HUES64 (cell line): ENCODE measurements around the gene AKAP13.
A peak's percentile ranks its signal among the peaks of the same experiment; 100 is the strongest.

Source experiments
- H3K27ac ChIP-seq: 2 replicates; pipeline ENCODE4 v1.7.0; 2013; ENCODE audit warnings: low read depth, low read length, inconsistent platforms
- H3K27me3 ChIP-seq: 2 replicates; pipeline ENCODE4 v1.6.1; 2013; ENCODE audit warnings: mild to moderate bottlenecking, low read length; ENCODE audit not compliant: insufficient read depth
- H3K36me3 ChIP-seq: 2 replicates; pipeline ENCODE4 v1.6.1; 2013; ENCODE audit warnings: mild to moderate bottlenecking, low read length; ENCODE audit not compliant: insufficient read depth
- H3K4me1 ChIP-seq: 2 replicates; pipeline ENCODE4 v1.6.1; 2013; ENCODE audit warnings: mild to moderate bottlenecking, low read length, moderate library complexity; ENCODE audit not compliant: insufficient read depth
- H3K4me3 ChIP-seq: 2 replicates; pipeline ENCODE4 v1.5.1; 2013; ENCODE audit warnings: mild to moderate bottlenecking, low read length, moderate library complexity
- H3K9ac ChIP-seq: 2 replicates; pipeline ENCODE4 v1.6.1; 2013; ENCODE audit warnings: mild to moderate bottlenecking, low read depth, low read length
- H3K9me3 ChIP-seq: 2 replicates; pipeline ENCODE4 v1.6.1; 2013; ENCODE audit warnings: low read depth, low read length; ENCODE audit not compliant: insufficient read depth
- WGBS: fragments of 150-250, 120-280 bp; methylation state at CpG from one replicate; pipeline ENCODE4 v1.1.7; 2013; ENCODE audit warnings: missing lambda C conversion rate; 5-methylcytosine and 5-hydroxymethylcytosine counted together

The AKAP13 gene

GRCh38 chr15:85688711-85689110, 308.3 kb downstream of the AKAP13 start:
- H3K9ac ChIP-seq: no peak overlapping the region
- 88% methylated on average over 3 of the region's 3 CpGs for WGBS
- H3K36me3 ChIP-seq: peaks cover 52% of the 10 kb centered on the region
- no peak overlapping the region for H3K4me3 ChIP-seq
- H3K27me3 ChIP-seq: no peaks in the 10 kb centered on the region
- peak overlapping the region; percentile 73; the same call in 1 of the 2 replicates for H3K27ac ChIP-seq
- H3K9me3 ChIP-seq: no peaks in the 10 kb centered on the region
- H3K4me1 ChIP-seq: peaks cover 21% of the 10 kb centered on the region

- peak overlapping the region; percentile 51 for H3K4me3 ChIP-seq
- no peaks in the 10 kb centered on the region for H3K27me3 ChIP-seq
- peak overlapping the region; percentile 73 for H3K27ac ChIP-seq
- peaks cover 52% of the 10 kb centered on the region for H3K36me3 ChIP-seq
- H3K9ac ChIP-seq: peak overlapping the region; percentile 76
- H3K9me3 ChIP-seq: no peaks in the 10 kb centered on the region
- H3K4me1 ChIP-seq: peaks cover 21% of the 10 kb centered on the region
- WGBS: 20% methylated on average over 9 of the region's 9 CpGs
Observed at GRCh38 chr15:85689729-85690128, 309.3 kb downstream of the AKAP13 start.

- H3K4me1 ChIP-seq: peaks cover 21% of the 10 kb centered on the region
- H3K4me3 ChIP-seq: no peak overlapping the region
- H3K9me3 ChIP-seq: no peaks in the 10 kb centered on the region
- no peak overlapping the region for H3K27ac ChIP-seq
- H3K27me3 ChIP-seq: no peaks in the 10 kb centered on the region
- no peak overlapping the region for H3K9ac ChIP-seq
- H3K36me3 ChIP-seq: peaks cover 51% of the 10 kb centered on the region
- 89% methylated on average over 4 of the region's 4 CpGs for WGBS
Observed at GRCh38 chr15:85690561-85691231, 310.3 kb downstream of the AKAP13 start.

- Histone ChIP-seq H3K4me1 (peaks cover 21% of the 10 kb centered on the region), H3K9me3 (no peaks in the 10 kb centered on the region), H3K27me3 (no peaks in the 10 kb centered on the region), H3K36me3 (peaks cover 49% of the 10 kb centered on the region), H3K4me3 (no peak overlapping the region), H3K9ac (no peak overlapping the region), H3K27ac (no peak overlapping the region)
- 92% methylated on average over 6 of the region's 6 CpGs for WGBS
Observed at GRCh38 chr15:85691350-85692240, 311.2 kb downstream of the AKAP13 start.

- no peak overlapping the region for H3K9ac ChIP-seq
- no peaks in the 10 kb centered on the region for H3K9me3 ChIP-seq
- 93% methylated on average over 6 of the region's 6 CpGs for WGBS
- no peak overlapping the region for H3K27ac ChIP-seq
- H3K4me3 ChIP-seq: no peak overlapping the region
- H3K4me1 ChIP-seq: peaks cover 21% of the 10 kb centered on the region
- peaks cover 45% of the 10 kb centered on the region for H3K36me3 ChIP-seq
- H3K27me3 ChIP-seq: no peaks in the 10 kb centered on the region
Observed at GRCh38 chr15:85692321-85692720, 311.9 kb downstream of the AKAP13 start.

GRCh38 chr15:85692873-85693272, 312.5 kb downstream of the AKAP13 start:
- 95% methylated on average over 5 of the region's 5 CpGs for WGBS
- Histone ChIP-seq H3K9ac (no peak overlapping the region), H3K27me3 (no peaks in the 10 kb centered on the region), H3K9me3 (no peaks in the 10 kb centered on the region), H3K4me3 (no peak overlapping the region), H3K36me3 (peaks cover 44% of the 10 kb centered on the region), H3K4me1 (peaks cover 21% of the 10 kb centered on the region), H3K27ac (no peak overlapping the region)

GRCh38 chr15:85693277-85693676, 312.9 kb downstream of the AKAP13 start:
- no peak overlapping the region for H3K4me3 ChIP-seq
- H3K4me1 ChIP-seq: peaks cover 21% of the 10 kb centered on the region
- no peaks in the 10 kb centered on the region for H3K9me3 ChIP-seq
- H3K9ac ChIP-seq: no peak overlapping the region
- WGBS: 95% methylated on average over 2 of the region's 2 CpGs
- no peak overlapping the region for H3K27ac ChIP-seq
- H3K27me3 ChIP-seq: no peaks in the 10 kb centered on the region
- peaks cover 44% of the 10 kb centered on the region for H3K36me3 ChIP-seq

- Histone ChIP-seq H3K4me3 (no peak overlapping the region), H3K4me1 (peaks cover 17% of the 10 kb centered on the region), H3K9me3 (no peaks in the 10 kb centered on the region), H3K27me3 (no peaks in the 10 kb centered on the region), H3K36me3 (peaks cover 44% of the 10 kb centered on the region), H3K9ac (no peak overlapping the region), H3K27ac (no peak overlapping the region)
- 93% methylated on average over 4 of the region's 4 CpGs for WGBS
Observed at GRCh38 chr15:85694091-85694490, 313.7 kb downstream of the AKAP13 start.

GRCh38 chr15:85700767-85701166, 320.4 kb downstream of the AKAP13 start:
- 97% methylated on average over 2 of the region's 3 CpGs for WGBS
- no peak overlapping the region for H3K9ac ChIP-seq
- H3K4me3 ChIP-seq: no peak overlapping the region

GRCh38 chr15:85702321-85703101, 322.1 kb downstream of the AKAP13 start:
- Histone ChIP-seq H3K27ac (no peak overlapping the region), H3K4me1 (peaks cover 11% of the 10 kb centered on the region)

More at GRCh38 chr15:85700767-85701166, 320.4 kb downstream of the AKAP13 start:
- peaks cover 5% of the 10 kb centered on the region for H3K4me1 ChIP-seq
- H3K27ac ChIP-seq: no peak overlapping the region
- H3K27me3 ChIP-seq: no peaks in the 10 kb centered on the region
- peaks cover 9% of the 10 kb centered on the region for H3K36me3 ChIP-seq
- no peaks in the 10 kb centered on the region for H3K9me3 ChIP-seq

GRCh38 chr15:85704066-85704465, 323.7 kb downstream of the AKAP13 start:
- H3K4me3 ChIP-seq: no peak overlapping the region
- peaks cover 7% of the 10 kb centered on the region; the same call in 1 of the 2 replicates for H3K36me3 ChIP-seq
- no peaks in the 10 kb centered on the region for H3K27me3 ChIP-seq
- WGBS: 96% methylated on average over 2 of the region's 4 CpGs
- H3K4me1 ChIP-seq: peaks cover 13% of the 10 kb centered on the region
- no peak overlapping the region for H3K27ac ChIP-seq
- no peaks in the 10 kb centered on the region for H3K9me3 ChIP-seq
- H3K9ac ChIP-seq: no peak overlapping the region

More at GRCh38 chr15:85702321-85703101, 322.1 kb downstream of the AKAP13 start:
- Histone ChIP-seq H3K9ac (no peak overlapping the region), H3K9me3 (no peaks in the 10 kb centered on the region), H3K36me3 (no peaks in the 10 kb centered on the region), H3K27me3 (no peaks in the 10 kb centered on the region), H3K4me3 (no peak overlapping the region)
- WGBS: 90% methylated on average over 7 of the region's 7 CpGs
